Neural cell (in vitro differentiated cells): ENCODE results near the gene ACSS2. TPM values are rescaled to one million over a fixed set of nuclear protein-coding genes. Genes with fewer than 3 reads are reported as not detected.

Experiments used
- H2AFZ ChIP-seq: fragments of 200-600, 300-800 bp; sonication (generic), shearing (Covaris generic); 2 replicates; pipeline ENCODE4 v1.6.0; 2014; ENCODE audit warnings: low read depth, mild to moderate bottlenecking, antibody characterized with exemption, low read length, moderate library complexity
- H3F3A ChIP-seq: fragments of 200-600 bp; shearing (Covaris generic); 2 replicates; pipeline ENCODE4 v1.6.1; 2016; ENCODE audit warnings: mild to moderate bottlenecking, moderate library complexity, mixed read lengths, antibody characterized with exemption, low read length; ENCODE audit not compliant: insufficient read depth, poor library complexity, severe bottlenecking
- H3K27ac ChIP-seq: fragments of 200-600, 300-800 bp; sonication (generic), shearing (Covaris generic); 2 replicates; pipeline ENCODE4 v1.5.1; 2014; ENCODE audit warnings: mild to moderate bottlenecking, low read length, moderate library complexity
- H3K27me3 ChIP-seq: fragments of 300-800, 200-600 bp; sonication (generic), shearing (Covaris generic); 2 replicates; pipeline ENCODE4 v1.6.0; 2014; ENCODE audit warnings: mild to moderate bottlenecking, low read depth, low read length, moderate library complexity; ENCODE audit not compliant: insufficient read depth
- H3K36me3 ChIP-seq: fragments of 300-800, 200-600 bp; sonication (generic), shearing (Covaris generic); 2 replicates; pipeline ENCODE4 v1.5.1; 2014; ENCODE audit warnings: mild to moderate bottlenecking, antibody characterized with exemption, low read length, moderate library complexity; ENCODE audit not compliant: insufficient read depth
- H3K4me2 ChIP-seq: fragments of 300-800, 200-600 bp; sonication (generic), shearing (Covaris generic); 2 replicates; pipeline ENCODE4 v1.6.0; 2014; ENCODE audit warnings: mild to moderate bottlenecking, low read length
- H3K4me3 ChIP-seq: fragments of 300-800, 200-600 bp; sonication (generic), shearing (Covaris generic); 2 replicates; pipeline ENCODE4 v1.5.1; 2014; ENCODE audit warnings: mild to moderate bottlenecking, low read length, moderate library complexity
- H3K79me2 ChIP-seq: fragments of 200-600 bp; shearing (Covaris generic); replicated peaks from 2 replicates; pipeline ENCODE4 v1.6.0; 2014; ENCODE audit warnings: mild to moderate bottlenecking, low read length, moderate library complexity; ENCODE audit not compliant: insufficient read depth
- H3K9ac ChIP-seq: fragments of 300-800, 200-600 bp; sonication (generic), shearing (Covaris generic); 2 replicates; pipeline ENCODE4 v1.6.1; 2016; ENCODE audit warnings: mild to moderate bottlenecking, low read length, mixed read lengths
- H3K9me2 ChIP-seq: fragments of 200-600 bp; shearing (Covaris generic); 2 replicates; pipeline ENCODE4 v1.6.1; 2016; ENCODE audit warnings: mild to moderate bottlenecking, low read length, mixed read lengths; ENCODE audit not compliant: insufficient read depth
- H3K9me3 ChIP-seq: fragments of 200-600, 300-800 bp; sonication (generic), shearing (Covaris generic); 2 replicates; pipeline ENCODE4 v1.6.1; 2016; ENCODE audit warnings: mild to moderate bottlenecking, mixed run types, low read length, moderate library complexity, mixed read lengths
- H4K20me1 ChIP-seq: fragments of 200-600 bp; shearing (Covaris generic); 2 replicates; pipeline ENCODE4 v1.6.1; 2016; ENCODE audit warnings: mild to moderate bottlenecking, mixed run types; ENCODE audit not compliant: insufficient read depth
- CTCF ChIP-seq: fragments of 450-650 bp; IDR thresholded peaks from 2 replicates; pipeline ENCODE4 v1.5.1; 2014; ENCODE audit warnings: antibody characterized with exemption, mild to moderate bottlenecking, moderate library complexity; ENCODE audit not compliant: poor library complexity, severe bottlenecking
- EP300 ChIP-seq: fragments of 450-650 bp; conservative IDR thresholded peaks from 2 replicates; pipeline ENCODE4 v1.6.1; 2014; ENCODE audit warnings: antibody characterized with exemption, mild to moderate bottlenecking, moderate library complexity; ENCODE audit not compliant: poor library complexity, severe bottlenecking
- MXI1 ChIP-seq: fragments of 450-650 bp; conservative IDR thresholded peaks from 2 replicates; pipeline ENCODE4 v1.6.1; 2014; ENCODE audit warnings: antibody characterized with exemption, mild to moderate bottlenecking; ENCODE audit not compliant: poor library complexity, severe bottlenecking
- POLR2AphosphoS5 ChIP-seq: IDR thresholded peaks from 2 replicates; pipeline ENCODE4 v1.6.1; 2012
- RAD21 ChIP-seq: fragments of 450-650 bp; conservative IDR thresholded peaks from 2 replicates; pipeline ENCODE4 v1.6.1; 2014; ENCODE audit warnings: antibody characterized with exemption, mild to moderate bottlenecking, moderate library complexity
- SMC3 ChIP-seq: fragments of 450-650 bp; conservative IDR thresholded peaks from 2 replicates; pipeline ENCODE4 v1.6.1; 2014; ENCODE audit warnings: antibody characterized with exemption, mild to moderate bottlenecking, moderate library complexity; ENCODE audit not compliant: poor library complexity
- polyA plus RNA-seq: library from polyadenylated mRNA; depleted of rRNA; stranded (reverse); fragments of >200 nt; gene quantifications from 2 replicates; pipeline ENCODE4 v1.2.3, GENCODE V29; 2014

ACSS2 gene
- polyA plus RNA-seq, 1 donor from 2014 or later: 12.3 TPM

GRCh38 chr20:34873583-34874093, 2.8 kb upstream of the ACSS2 start:
- Histone ChIP-seq H3F3A (no peaks in the 10 kb centered on the region), H3K79me2 (peaks cover 15% of the 10 kb centered on the region), H3K36me3 (no peaks in the 10 kb centered on the region), H3K9me3 (no peaks in the 10 kb centered on the region), H3K9me2 (no peaks in the 10 kb centered on the region), H3K9ac (no peak overlapping the region), H3K27ac (no peak overlapping the region), H3K4me3 (no peak overlapping the region), H2AFZ (no peak overlapping the region), H3K27me3 (no peaks in the 10 kb centered on the region), H3K4me2 (no peak overlapping the region), H4K20me1 (no peaks in the 10 kb centered on the region)
- TF ChIP-seq RAD21 (no peak), MXI1 (no peak), EP300 (no peak)

GRCh38 chr20:34874094-34874654, 2.2 kb upstream of the ACSS2 start:
- no peak overlapping the region for H3K4me3 ChIP-seq
- H3K27me3 ChIP-seq: no peaks in the 10 kb centered on the region
- no peak overlapping the region for H3K27ac ChIP-seq
- no peaks in the 10 kb centered on the region for H3F3A ChIP-seq
- H3K79me2 ChIP-seq: peaks cover 15% of the 10 kb centered on the region
- no peaks in the 10 kb centered on the region for H3K9me2 ChIP-seq
- H3K4me2 ChIP-seq: no peak overlapping the region
- peak; percentile 64 for TF ChIP-seq CTCF
- TF ChIP-seq RAD21: peak; percentile 56
- TF ChIP-seq MXI1: no peak
- peak; percentile 61 for TF ChIP-seq SMC3
- H2AFZ ChIP-seq: no peak overlapping the region
- H3K36me3 ChIP-seq: no peaks in the 10 kb centered on the region
- no peaks in the 10 kb centered on the region for H4K20me1 ChIP-seq
- H3K9me3 ChIP-seq: no peaks in the 10 kb centered on the region
- H3K9ac ChIP-seq: no peak overlapping the region

GRCh38 chr20:34875642-34876405, 588 bp upstream of the ACSS2 start:
- no peaks in the 10 kb centered on the region for H3K27me3 ChIP-seq
- H2AFZ ChIP-seq: peak overlapping the region; percentile 14
- peak overlapping the region; percentile 28 for H3K27ac ChIP-seq
- H3K4me3 ChIP-seq: peak overlapping the region; percentile 77
- no peaks in the 10 kb centered on the region for H3K36me3 ChIP-seq
- no peaks in the 10 kb centered on the region for H3K9me3 ChIP-seq
- no peaks in the 10 kb centered on the region for H4K20me1 ChIP-seq
- H3K9ac ChIP-seq: peak overlapping the region; percentile 64
- no peaks in the 10 kb centered on the region for H3F3A ChIP-seq
- H3K79me2 ChIP-seq: peaks cover 15% of the 10 kb centered on the region
- H3K4me2 ChIP-seq: peak overlapping the region; percentile 45
- no peaks in the 10 kb centered on the region for H3K9me2 ChIP-seq
- peak; percentile 27 for TF ChIP-seq POLR2AphosphoS5
- TF ChIP-seq CTCF: peak; percentile 56
- no peak for TF ChIP-seq RAD21
